WI38 (cell line): ENCODE data around the gene BEX4.
"Not testable (repeated sequence)": the region's sequence is repeated elsewhere in the genome, so short reads cannot be mapped to it uniquely, and the experiment has no call there.

ENCODE experiments used
- H3K4me3 ChIP-seq: 2 replicates; pipeline ENCODE4 v1.5.1; 2011; ENCODE audit warnings: low read depth, mild to moderate bottlenecking, control low read depth, low read length
- TF ChIP-seq, protein P1 (sequence below): IDR thresholded peaks from 2 replicates; pipeline ENCODE4 v1.5.1; 2012; ENCODE audit warnings: low read depth, mild to moderate bottlenecking, control low read depth, low read length

Gene BEX4

GRCh38 chrX:103187953-103188475 is 26.9 kb upstream of the BEX4 start:
- TF ChIP-seq, protein P1, sequence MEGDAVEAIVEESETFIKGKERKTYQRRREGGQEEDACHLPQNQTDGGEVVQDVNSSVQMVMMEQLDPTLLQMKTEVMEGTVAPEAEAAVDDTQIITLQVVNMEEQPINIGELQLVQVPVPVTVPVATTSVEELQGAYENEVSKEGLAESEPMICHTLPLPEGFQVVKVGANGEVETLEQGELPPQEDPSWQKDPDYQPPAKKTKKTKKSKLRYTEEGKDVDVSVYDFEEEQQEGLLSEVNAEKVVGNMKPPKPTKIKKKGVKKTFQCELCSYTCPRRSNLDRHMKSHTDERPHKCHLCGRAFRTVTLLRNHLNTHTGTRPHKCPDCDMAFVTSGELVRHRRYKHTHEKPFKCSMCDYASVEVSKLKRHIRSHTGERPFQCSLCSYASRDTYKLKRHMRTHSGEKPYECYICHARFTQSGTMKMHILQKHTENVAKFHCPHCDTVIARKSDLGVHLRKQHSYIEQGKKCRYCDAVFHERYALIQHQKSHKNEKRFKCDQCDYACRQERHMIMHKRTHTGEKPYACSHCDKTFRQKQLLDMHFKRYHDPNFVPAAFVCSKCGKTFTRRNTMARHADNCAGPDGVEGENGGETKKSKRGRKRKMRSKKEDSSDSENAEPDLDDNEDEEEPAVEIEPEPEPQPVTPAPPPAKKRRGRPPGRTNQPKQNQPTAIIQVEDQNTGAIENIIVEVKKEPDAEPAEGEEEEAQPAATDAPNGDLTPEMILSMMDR = no peak
- no peak overlapping the region for H3K4me3 ChIP-seq

DNA sequence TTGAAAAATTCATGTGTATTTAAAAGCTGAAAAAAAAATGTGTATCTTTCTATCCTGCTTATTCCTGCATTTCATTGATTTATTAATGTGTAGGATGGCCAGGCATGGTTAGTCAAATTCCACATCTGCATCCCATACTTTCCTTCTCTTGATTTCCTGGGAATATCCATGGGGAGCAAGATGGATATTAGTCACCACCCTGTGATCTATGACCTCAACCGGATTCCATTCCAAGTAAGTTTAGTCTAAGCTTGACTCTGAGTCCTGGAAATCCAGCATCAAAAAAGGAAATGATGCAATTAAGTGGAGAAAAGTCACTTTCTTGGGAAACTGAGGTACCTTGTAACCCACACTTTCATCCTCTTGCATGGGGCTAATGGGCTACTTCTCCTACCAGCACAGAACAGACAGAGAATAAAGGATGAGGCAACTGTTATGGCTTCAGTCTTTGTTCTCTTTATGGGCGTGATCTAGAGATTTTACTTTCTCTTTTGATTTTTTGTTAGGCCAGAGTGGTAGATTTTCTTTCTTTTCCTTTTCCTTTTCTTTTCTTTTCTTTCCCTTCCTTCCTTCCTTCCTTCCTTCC is 17.1 kb upstream of the BEX4 start:
- TF ChIP-seq, protein P1 = no peak
- no peak overlapping the region for H3K4me3 ChIP-seq

DNA sequence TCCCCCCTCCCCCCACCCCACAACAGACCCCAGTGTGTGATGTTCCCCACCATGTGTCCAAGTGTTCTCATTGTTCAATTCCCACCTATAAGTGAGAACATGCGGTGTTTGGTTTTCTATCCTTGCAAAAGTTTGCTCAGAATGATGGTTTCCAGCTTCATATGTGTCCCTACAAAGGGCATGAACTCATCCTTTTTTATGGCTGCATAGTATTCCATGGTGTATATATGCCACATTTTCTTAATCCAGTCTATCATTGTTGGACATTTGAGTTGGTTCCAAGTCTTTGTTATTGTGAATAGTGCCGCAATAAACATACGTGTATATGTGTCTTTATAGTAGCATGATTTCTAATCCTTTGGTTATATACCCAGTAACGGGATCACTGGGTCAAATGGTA is 16.2 kb upstream of the BEX4 start:
- not testable (repeated sequence) for H3K4me3 ChIP-seq

DNA sequence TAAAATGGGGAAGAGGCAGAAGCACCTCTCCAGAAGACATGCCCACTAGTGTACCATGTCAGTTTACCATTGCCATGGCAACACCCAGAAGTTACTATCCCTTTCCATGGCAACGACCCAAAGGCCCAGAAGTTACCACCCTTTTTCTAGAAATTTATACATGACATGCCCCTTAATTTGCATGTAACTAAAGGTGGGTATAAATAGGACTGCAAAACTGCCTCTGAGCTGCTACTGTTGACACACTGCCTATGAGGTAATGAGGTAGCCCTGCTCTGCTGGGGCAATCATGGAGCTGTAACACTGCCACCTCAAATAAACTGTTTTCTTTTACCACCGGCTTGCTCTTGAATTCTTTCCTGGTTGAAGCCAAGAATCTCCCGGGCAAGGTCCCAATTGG is 13.9 kb upstream of the BEX4 start:
- no peak overlapping the region for H3K4me3 ChIP-seq
- TF ChIP-seq, protein P1 = no peak

GRCh38 chrX:103210056-103210455 is 4.9 kb upstream of the BEX4 start:
- TF ChIP-seq, protein P1 = no peak
- H3K4me3 ChIP-seq = no peak overlapping the region

DNA sequence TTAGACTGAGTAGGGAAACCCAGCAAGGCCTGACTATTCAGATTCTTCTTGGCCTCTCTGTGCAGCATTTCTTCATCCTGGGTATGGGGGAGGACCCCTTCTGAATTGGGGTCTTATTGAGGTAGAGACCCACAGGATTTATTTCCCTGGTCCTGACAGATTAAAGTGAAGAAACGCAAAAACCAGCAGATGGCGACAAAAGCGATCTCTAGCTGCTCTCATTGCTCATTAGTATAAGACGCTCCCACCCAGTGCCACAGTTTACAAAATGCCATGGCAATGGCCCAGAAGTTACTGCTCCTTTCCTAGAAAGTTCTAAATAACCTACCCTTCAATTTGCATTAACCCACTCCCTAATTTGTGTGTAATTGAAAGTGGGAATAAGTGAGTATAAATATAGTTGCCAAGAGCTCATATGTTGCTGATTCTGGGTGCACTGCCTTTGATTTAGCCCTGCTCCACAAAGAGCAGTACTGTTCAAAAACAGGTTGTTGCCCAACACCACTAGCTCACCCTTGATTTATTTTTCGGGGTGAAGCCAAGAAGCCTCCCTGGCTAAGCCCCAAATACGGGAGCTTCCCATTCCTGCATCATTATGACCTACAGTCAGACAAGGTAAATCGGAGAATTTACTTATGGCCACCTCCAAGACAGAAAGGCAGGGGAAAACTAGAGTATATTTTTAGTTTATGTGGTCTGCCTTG is 3.7 kb upstream of the BEX4 start:
- TF ChIP-seq, protein P1 = no peak
- no peak overlapping the region for H3K4me3 ChIP-seq

DNA sequence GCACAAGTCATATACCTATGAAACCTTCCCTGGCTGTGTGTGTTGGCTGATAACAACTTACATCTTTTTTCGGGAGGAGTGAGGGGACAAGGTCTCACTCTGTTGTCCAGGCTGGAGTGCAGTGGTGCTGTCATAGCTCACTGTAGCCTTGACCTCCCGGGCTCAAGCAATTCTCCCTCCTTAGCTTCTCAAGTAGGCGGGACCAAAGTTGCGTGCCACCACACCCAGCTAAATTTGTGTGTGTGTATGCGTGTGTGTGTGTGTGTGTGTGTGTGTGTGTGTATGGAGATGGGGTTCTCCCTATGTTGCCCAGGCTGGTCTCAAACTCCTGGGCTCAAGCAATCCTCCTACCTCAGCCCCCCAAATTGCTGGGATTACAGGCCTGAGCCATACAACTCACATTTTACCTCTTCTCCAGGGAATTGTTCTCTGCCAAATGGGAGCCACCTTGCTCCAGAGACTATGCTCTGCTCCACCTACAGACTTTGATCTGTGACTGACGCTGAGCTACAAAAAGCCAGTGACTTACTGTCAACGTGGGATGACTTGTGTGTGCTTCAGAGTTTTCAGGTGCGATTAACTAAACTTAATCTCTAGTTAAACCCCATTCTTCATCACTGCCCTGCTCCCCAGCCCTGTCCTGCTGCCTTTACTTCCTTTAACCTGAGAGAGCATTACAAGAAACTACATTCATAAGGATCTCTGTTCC is 2.0 kb upstream of the BEX4 start:
- TF ChIP-seq, protein P1 = no peak
- H3K4me3 ChIP-seq = no peak overlapping the region
